A673 (cell line): Measurements from ENCODE around the gene SLC35E2B. TPM values are rescaled to one million over a fixed set of nuclear protein-coding genes. Genes with fewer than 3 reads are reported as not detected.

ENCODE experiments used
- BruUV-seq: library from RNA; stranded (reverse); fragments of 400-500 nt; replicated peaks from 2 replicates; lab custom pipeline; 2021; lab: Mats Ljungman, UMichigan
- CTCF ChIA-PET: fragments of 300-600 bp; sonication (Branson Sonifier 250); formaldehyde crosslinking; loops from one replicate; lab custom pipeline; 2022; ENCODE audit warnings: antibody characterized with exemption; lab: Charles Lee
- POLR2A ChIA-PET: fragments of 300-600 bp; sonication (Branson Sonifier 250); formaldehyde crosslinking; loops from one replicate; lab custom pipeline; 2022; ENCODE audit warnings: antibody characterized with exemption; ENCODE audit not compliant: low non-redundant PET; lab: Charles Lee
- DNase-seq: peaks from one replicate; pipeline ENCODE4 v3.0.0-alpha.2; 2015; ENCODE audit warnings: low spot score
- H3K27ac ChIP-seq: fragments of 200-600 bp; sonication (generic); 2 replicates; pipeline ENCODE4 v1.5.1; 2016; ENCODE audit warnings: mixed run types, low read depth, mild to moderate bottlenecking, mixed read lengths, antibody characterized with exemption, low read length; ENCODE audit not compliant: poor library complexity, severe bottlenecking
- H3K27me3 ChIP-seq: fragments of 200-600 bp; sonication (generic); replicated peaks from 2 replicates; pipeline ENCODE4 v1.6.1; 2017; ENCODE audit warnings: mixed run types, low read depth, mild to moderate bottlenecking, mixed read lengths, antibody characterized with exemption, low read length; ENCODE audit not compliant: insufficient read depth, poor library complexity
- H3K36me3 ChIP-seq: fragments of 200-600 bp; sonication (generic); 2 replicates; pipeline ENCODE4 v1.6.1; 2016; ENCODE audit warnings: mixed run types, mild to moderate bottlenecking, mixed read lengths, antibody characterized with exemption, low read length; ENCODE audit not compliant: insufficient read depth, poor library complexity, severe bottlenecking
- H3K4me1 ChIP-seq: fragments of 200-600 bp; sonication (generic); 2 replicates; pipeline ENCODE4 v1.6.1; 2017; ENCODE audit warnings: mixed run types, mild to moderate bottlenecking, mixed read lengths, antibody characterized with exemption, low read length; ENCODE audit not compliant: insufficient read depth, poor library complexity, severe bottlenecking
- H3K4me3 ChIP-seq: fragments of 200-600 bp; sonication (generic); 2 replicates; pipeline ENCODE4 v1.5.1; 2016; ENCODE audit warnings: low read depth, mixed run types, mild to moderate bottlenecking, mixed read lengths, low read length; ENCODE audit not compliant: poor library complexity, severe bottlenecking
- H3K9me3 ChIP-seq: fragments of 200-600 bp; sonication (generic); 2 replicates; pipeline ENCODE4 v1.6.1; 2016; ENCODE audit warnings: mixed run types, low read depth, mild to moderate bottlenecking, mixed read lengths, antibody characterized with exemption, low read length; ENCODE audit not compliant: poor library complexity, severe bottlenecking
- CTCF ChIP-seq: fragments of 300-800, 200-600 bp; sonication (generic); conservative IDR thresholded peaks from 2 replicates; pipeline ENCODE4 v1.5.1; 2017; ENCODE audit warnings: low read depth, mild to moderate bottlenecking, antibody characterized with exemption, low read length, moderate library complexity, mixed read lengths
- EZH2 ChIP-seq: fragments of 200-600 bp; sonication (generic); IDR thresholded peaks from 2 replicates; pipeline ENCODE4 v1.6.1; 2017; ENCODE audit warnings: borderline replicate concordance, low read depth, mild to moderate bottlenecking, mixed read lengths, antibody characterized with exemption, low read length; ENCODE audit not compliant: poor library complexity, severe bottlenecking
- intact Hi-C: fragments of 100-400 bp; cut with micrococcal nuclease; formaldehyde crosslinking; loops from one replicate; pipeline ENCODE4 v1.10.0; 2022; ENCODE audit not compliant: unreplicated experiment
- total RNA-seq: library from RNA; stranded (reverse); gene quantifications from 2 replicates; pipeline ENCODE4 v1.2.3, GENCODE V29; 2021

Gene SLC35E2B
- total RNA-seq, 1 experiment from 2014 or later: 56.3 TPM

- no peak for TF ChIP-seq EZH2
- no peak for TF ChIP-seq CTCF
- CTCF ChIA-PET: no interaction called here
- no peak for DNase-seq
- intact Hi-C loops: no loop called here
- H3K27me3 ChIP-seq: no peaks in the 10 kb centered on the region
- H3K27ac ChIP-seq: peak overlapping the region; percentile 37
- H3K4me3 ChIP-seq: no peak overlapping the region
- POLR2A ChIA-PET: no interaction called here
- no TSS peak for BruUV-seq
- H3K36me3 ChIP-seq: peaks cover 3% of the 10 kb centered on the region
- H3K9me3 ChIP-seq: no peaks in the 10 kb centered on the region
- H3K4me1 ChIP-seq: peaks cover 6% of the 10 kb centered on the region
Observed at GRCh38 chr1:1680912-1681273, 11.7 kb downstream of the SLC35E2B start.

GRCh38 chr1:1680031-1680911, 12.3 kb downstream of the SLC35E2B start:
- ChIA-PET CTCF (no interaction called here), POLR2A (no interaction called here)
- DNase-seq: no peak
- no TSS peak for BruUV-seq
- Histone ChIP-seq H3K27me3 (no peaks in the 10 kb centered on the region), H3K36me3 (peaks cover 1% of the 10 kb centered on the region), H3K4me1 (peaks cover 6% of the 10 kb centered on the region), H3K4me3 (no peak overlapping the region), H3K27ac (no peak overlapping the region), H3K9me3 (no peaks in the 10 kb centered on the region)
- TF ChIP-seq EZH2: no peak
- TF ChIP-seq CTCF: no peak
- intact Hi-C loops: no loop called here

GRCh38 chr1:1678581-1679380, 13.8 kb downstream of the SLC35E2B start:
- TF ChIP-seq CTCF: no peak
- no peak for TF ChIP-seq EZH2
- H3K4me3 ChIP-seq: no peak overlapping the region
- peaks cover 6% of the 10 kb centered on the region for H3K4me1 ChIP-seq
- DNase-seq: no peak
- H3K27me3 ChIP-seq: no peaks in the 10 kb centered on the region
- ChIA-PET POLR2A (no interaction called here), CTCF (no interaction called here)
- intact Hi-C loops: no loop called here
- no peaks in the 10 kb centered on the region for H3K9me3 ChIP-seq
- BruUV-seq: no TSS peak
- H3K36me3 ChIP-seq: no peaks in the 10 kb centered on the region
- peak overlapping the region; percentile 4 for H3K27ac ChIP-seq
